SU-DHL-6 (cell line): ENCODE measurements around the gene AOAH.

ENCODE experiments used
- H2AFZ ChIP-seq: fragments of 200-600 bp; sonication (generic); 2 replicates; pipeline ENCODE4 v1.6.1; 2014; ENCODE audit warnings: low read depth, mild to moderate bottlenecking, moderate library complexity, mixed read lengths, antibody characterized with exemption, low read length; ENCODE audit not compliant: severe bottlenecking
- H3F3A ChIP-seq: fragments of 200-600 bp; shearing (Covaris generic); 2 replicates; pipeline ENCODE4 v1.6.0; 2016; ENCODE audit warnings: antibody characterized with exemption, mild to moderate bottlenecking; ENCODE audit not compliant: insufficient read depth
- H3K27ac ChIP-seq: fragments of 200-600 bp; sonication (generic); 2 replicates; pipeline ENCODE4 v1.5.1; 2016; ENCODE audit warnings: low read depth, mild to moderate bottlenecking, low read length, moderate library complexity, mixed read lengths
- H3K27me3 ChIP-seq: fragments of 200-600 bp; sonication (generic), shearing (Covaris generic); 2 replicates; pipeline ENCODE4 v1.6.0; 2014; ENCODE audit warnings: mild to moderate bottlenecking, low read length
- H3K36me3 ChIP-seq: fragments of 200-600 bp; sonication (generic); 2 replicates; pipeline ENCODE4 v1.6.1; 2014; ENCODE audit warnings: mild to moderate bottlenecking, low read length, mixed read lengths
- H3K4me2 ChIP-seq: fragments of 300-600, 200-600 bp; shearing (Covaris generic), sonication (generic); 2 replicates; pipeline ENCODE4 v1.6.0; 2014; ENCODE audit warnings: low read length, low read depth, mild to moderate bottlenecking; ENCODE audit not compliant: poor library complexity, severe bottlenecking
- H3K4me3 ChIP-seq: fragments of 200-600 bp; sonication (generic); 2 replicates; pipeline ENCODE4 v1.5.1; 2014; ENCODE audit warnings: antibody characterized with exemption, low read length, mild to moderate bottlenecking, mixed read lengths; ENCODE audit not compliant: insufficient read depth, poor library complexity, severe bottlenecking
- H3K79me2 ChIP-seq: fragments of 200-600 bp; sonication (generic); 2 replicates; pipeline ENCODE4 v1.6.1; 2014; ENCODE audit warnings: mild to moderate bottlenecking, low read length, moderate library complexity; ENCODE audit not compliant: insufficient read depth
- H3K9ac ChIP-seq: fragments of 200-600 bp; sonication (generic); 2 replicates; pipeline ENCODE4 v1.7.0; 2014; ENCODE audit warnings: mild to moderate bottlenecking, low read length
- H3K9me2 ChIP-seq: fragments of 200-600 bp; sonication (generic); replicated peaks from 2 replicates; pipeline ENCODE4 v1.6.1; 2014; ENCODE audit warnings: low read length; ENCODE audit not compliant: insufficient read depth
- H3K9me3 ChIP-seq: fragments of 200-600 bp; sonication (generic); 2 replicates; pipeline ENCODE4 v1.6.1; 2014; ENCODE audit warnings: low read length, mixed read lengths; ENCODE audit not compliant: insufficient read depth
- H4K20me1 ChIP-seq: fragments of 200-600 bp; sonication (generic); 2 replicates; pipeline ENCODE4 v1.6.1; 2014; ENCODE audit warnings: low read depth, mild to moderate bottlenecking, antibody characterized with exemption, low read length, moderate library complexity, mixed read lengths
- EZH2phosphoT487 ChIP-seq: fragments of 200-600 bp; sonication (generic), shearing (Covaris generic); conservative IDR thresholded peaks from 2 replicates; pipeline ENCODE4 v1.6.1; 2018; ENCODE audit warnings: mild to moderate bottlenecking, antibody characterized with exemption, low read length, moderate library complexity, mixed read lengths
- TF ChIP-seq, protein P1 (sequence below): fragments of 200-600 bp; sonication (generic); IDR thresholded peaks from one replicate; pipeline ENCODE4 v1.5.1; 2017; ENCODE audit warnings: antibody characterized with exemption, mild to moderate bottlenecking, low read length, moderate library complexity; ENCODE audit not compliant: insufficient read depth, poor library complexity, severe bottlenecking

Gene AOAH

GRCh38 chr7:36567699-36568451 lies 156.4 kb downstream of the AOAH start:
- H2AFZ ChIP-seq: no peak overlapping the region
- no peak overlapping the region for H3K4me3 ChIP-seq
- H3K79me2 ChIP-seq: no peaks in the 10 kb centered on the region
- H3K9ac ChIP-seq: no peak overlapping the region
- H3K27me3 ChIP-seq: no peaks in the 10 kb centered on the region
- H3K9me2 ChIP-seq: no peaks in the 10 kb centered on the region
- no peaks in the 10 kb centered on the region for H3K36me3 ChIP-seq
- TF ChIP-seq, protein P1, sequence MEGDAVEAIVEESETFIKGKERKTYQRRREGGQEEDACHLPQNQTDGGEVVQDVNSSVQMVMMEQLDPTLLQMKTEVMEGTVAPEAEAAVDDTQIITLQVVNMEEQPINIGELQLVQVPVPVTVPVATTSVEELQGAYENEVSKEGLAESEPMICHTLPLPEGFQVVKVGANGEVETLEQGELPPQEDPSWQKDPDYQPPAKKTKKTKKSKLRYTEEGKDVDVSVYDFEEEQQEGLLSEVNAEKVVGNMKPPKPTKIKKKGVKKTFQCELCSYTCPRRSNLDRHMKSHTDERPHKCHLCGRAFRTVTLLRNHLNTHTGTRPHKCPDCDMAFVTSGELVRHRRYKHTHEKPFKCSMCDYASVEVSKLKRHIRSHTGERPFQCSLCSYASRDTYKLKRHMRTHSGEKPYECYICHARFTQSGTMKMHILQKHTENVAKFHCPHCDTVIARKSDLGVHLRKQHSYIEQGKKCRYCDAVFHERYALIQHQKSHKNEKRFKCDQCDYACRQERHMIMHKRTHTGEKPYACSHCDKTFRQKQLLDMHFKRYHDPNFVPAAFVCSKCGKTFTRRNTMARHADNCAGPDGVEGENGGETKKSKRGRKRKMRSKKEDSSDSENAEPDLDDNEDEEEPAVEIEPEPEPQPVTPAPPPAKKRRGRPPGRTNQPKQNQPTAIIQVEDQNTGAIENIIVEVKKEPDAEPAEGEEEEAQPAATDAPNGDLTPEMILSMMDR: no peak
- TF ChIP-seq EZH2phosphoT487: no peak
- H3F3A ChIP-seq: no peaks in the 10 kb centered on the region
- H3K27ac ChIP-seq: no peak overlapping the region
- no peaks in the 10 kb centered on the region for H3K9me3 ChIP-seq
- H3K4me2 ChIP-seq: no peak overlapping the region
- no peaks in the 10 kb centered on the region for H4K20me1 ChIP-seq

DNA sequence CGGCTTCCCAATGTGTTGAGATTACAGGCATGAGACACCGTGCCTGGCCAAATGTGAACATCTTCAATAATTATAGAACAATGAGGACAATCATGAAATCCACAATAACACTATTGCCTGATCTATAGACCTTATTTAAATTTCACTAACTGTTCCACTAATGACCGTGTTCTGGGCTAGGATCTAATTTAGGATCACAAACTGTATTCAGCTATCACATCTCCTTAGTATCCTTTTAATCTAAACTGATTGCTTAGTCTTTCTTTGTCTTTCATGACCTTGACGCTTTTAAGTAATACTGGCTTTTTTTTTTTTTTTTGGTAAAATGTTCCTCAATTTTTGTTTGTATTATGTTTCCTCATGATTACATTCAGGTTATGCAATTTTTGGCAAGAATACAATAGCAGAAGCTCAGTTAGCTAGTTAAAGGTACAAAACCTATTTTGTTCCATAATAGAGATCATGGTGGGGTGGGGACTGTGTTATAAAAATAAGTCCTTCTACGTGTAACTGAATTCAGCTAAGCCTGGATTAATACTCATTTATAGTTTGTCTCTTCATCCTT lies 158.4 kb downstream of the AOAH start:
- no peaks in the 10 kb centered on the region for H4K20me1 ChIP-seq
- no peaks in the 10 kb centered on the region for H3K27me3 ChIP-seq
- no peak overlapping the region for H3K27ac ChIP-seq
- no peaks in the 10 kb centered on the region for H3F3A ChIP-seq
- H3K4me3 ChIP-seq: no peak overlapping the region
- no peak overlapping the region for H3K4me2 ChIP-seq
- no peak overlapping the region for H2AFZ ChIP-seq
- H3K79me2 ChIP-seq: no peaks in the 10 kb centered on the region
- TF ChIP-seq EZH2phosphoT487: no peak
- TF ChIP-seq, protein P1: no peak
- no peaks in the 10 kb centered on the region for H3K36me3 ChIP-seq
- H3K9ac ChIP-seq: no peak overlapping the region
- no peaks in the 10 kb centered on the region for H3K9me2 ChIP-seq
- no peaks in the 10 kb centered on the region for H3K9me3 ChIP-seq

- H3F3A ChIP-seq: no peaks in the 10 kb centered on the region
- no peaks in the 10 kb centered on the region for H4K20me1 ChIP-seq
- no peak overlapping the region for H3K9ac ChIP-seq
- H3K9me2 ChIP-seq: no peaks in the 10 kb centered on the region
- no peak overlapping the region for H3K4me2 ChIP-seq
- no peak overlapping the region for H3K4me3 ChIP-seq
- H2AFZ ChIP-seq: no peak overlapping the region
- no peaks in the 10 kb centered on the region for H3K27me3 ChIP-seq
- H3K27ac ChIP-seq: no peak overlapping the region
- no peaks in the 10 kb centered on the region for H3K36me3 ChIP-seq
- no peaks in the 10 kb centered on the region for H3K9me3 ChIP-seq
- no peak for TF ChIP-seq EZH2phosphoT487
- no peaks in the 10 kb centered on the region for H3K79me2 ChIP-seq
Measured at GRCh38 chr7:36564489-36564888, 159.8 kb downstream of the AOAH start.

DNA sequence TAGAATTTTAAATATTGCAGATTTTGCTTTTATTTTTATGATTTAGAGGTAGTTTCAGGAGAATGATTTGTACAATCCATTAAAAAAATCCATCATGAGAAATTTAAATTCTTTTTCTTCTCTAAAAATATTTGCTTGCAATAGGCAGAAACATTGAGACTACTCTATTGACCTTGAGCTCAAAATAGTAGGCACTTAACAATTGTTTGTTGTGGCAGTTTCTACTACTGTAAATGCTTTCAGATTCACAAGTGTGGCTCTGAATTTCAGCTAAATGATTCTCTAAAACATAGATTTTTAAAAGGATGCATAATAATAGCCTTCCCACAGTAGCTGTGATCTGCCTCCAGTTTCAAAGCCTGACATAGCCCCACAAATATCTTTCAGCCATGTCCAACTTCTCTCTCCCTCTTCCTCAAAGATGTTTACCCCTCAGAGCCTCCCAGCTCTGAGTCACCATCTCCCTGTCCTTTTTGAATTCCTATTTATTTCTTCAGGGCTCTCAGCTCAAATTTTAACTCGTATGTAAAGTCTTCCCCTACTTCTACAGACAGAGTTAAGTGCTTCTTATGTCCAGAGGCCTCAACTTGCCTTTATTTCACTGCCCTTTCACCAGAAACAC lies 160.5 kb downstream of the AOAH start:
- H4K20me1 ChIP-seq: no peaks in the 10 kb centered on the region
- no peaks in the 10 kb centered on the region for H3K9me3 ChIP-seq
- H2AFZ ChIP-seq: no peak overlapping the region
- no peaks in the 10 kb centered on the region for H3K9me2 ChIP-seq
- H3K79me2 ChIP-seq: no peaks in the 10 kb centered on the region
- no peaks in the 10 kb centered on the region for H3K27me3 ChIP-seq
- H3F3A ChIP-seq: no peaks in the 10 kb centered on the region
- H3K27ac ChIP-seq: no peak overlapping the region
- H3K9ac ChIP-seq: no peak overlapping the region
- no peak overlapping the region for H3K4me2 ChIP-seq
- no peaks in the 10 kb centered on the region for H3K36me3 ChIP-seq
- TF ChIP-seq EZH2phosphoT487: no peak
- TF ChIP-seq, protein P1: no peak
- H3K4me3 ChIP-seq: no peak overlapping the region
